HG02884 (cell line): ENCODE results near the gene RGS9.

Experiments
- ATAC-seq: cut with Tn5 transposase; IDR thresholded peaks from one replicate; pipeline ENCODE4 v1.9.1; 2021; ENCODE audit warnings: mild to moderate bottlenecking, moderate library complexity; ENCODE audit not compliant: unreplicated experiment

Gene RGS9

GRCh38 chr17:65246252-65246651 lies 109.1 kb downstream of the RGS9 start:
- ATAC-seq, result no peak

DNA sequence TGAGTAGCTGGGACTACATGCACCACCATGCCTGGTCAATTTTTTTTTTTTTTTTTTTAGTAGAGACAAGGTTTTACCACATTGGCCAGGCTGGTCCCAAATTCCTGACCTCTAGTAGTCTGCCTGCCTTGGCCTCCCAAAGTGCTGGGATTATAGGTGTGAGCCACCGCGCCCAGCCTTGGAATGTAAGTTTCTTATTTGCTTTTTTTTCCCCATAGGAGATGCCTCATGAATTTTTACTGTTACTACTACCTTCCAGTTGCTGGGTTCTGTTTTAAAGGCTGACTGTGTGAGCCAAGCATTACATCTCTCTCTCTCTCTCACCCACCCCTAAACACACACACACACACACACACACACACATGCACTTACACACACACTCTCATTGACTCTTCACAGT lies 112.6 kb downstream of the RGS9 start:
- ATAC-seq, result no peak

DNA sequence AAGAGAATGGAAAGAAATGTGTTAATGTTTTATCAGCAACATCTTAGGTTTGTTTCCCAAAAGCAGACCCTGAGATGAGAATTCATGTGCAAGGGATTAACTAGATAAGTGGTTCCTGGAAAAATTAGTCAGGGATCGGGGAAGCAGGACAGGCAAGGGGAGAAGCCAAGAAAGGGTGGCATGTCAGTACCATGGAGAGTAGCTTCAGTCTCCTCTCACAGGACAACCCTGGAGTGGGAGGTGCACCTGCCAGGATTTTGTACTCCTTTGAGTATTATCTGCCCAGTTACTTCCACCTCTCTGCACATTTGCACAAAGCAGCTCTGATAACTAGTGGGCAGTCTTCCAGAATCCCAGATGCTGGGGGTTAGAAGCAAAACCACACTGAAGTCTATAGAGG lies 117.0 kb downstream of the RGS9 start:
- ATAC-seq, result no peak

DNA sequence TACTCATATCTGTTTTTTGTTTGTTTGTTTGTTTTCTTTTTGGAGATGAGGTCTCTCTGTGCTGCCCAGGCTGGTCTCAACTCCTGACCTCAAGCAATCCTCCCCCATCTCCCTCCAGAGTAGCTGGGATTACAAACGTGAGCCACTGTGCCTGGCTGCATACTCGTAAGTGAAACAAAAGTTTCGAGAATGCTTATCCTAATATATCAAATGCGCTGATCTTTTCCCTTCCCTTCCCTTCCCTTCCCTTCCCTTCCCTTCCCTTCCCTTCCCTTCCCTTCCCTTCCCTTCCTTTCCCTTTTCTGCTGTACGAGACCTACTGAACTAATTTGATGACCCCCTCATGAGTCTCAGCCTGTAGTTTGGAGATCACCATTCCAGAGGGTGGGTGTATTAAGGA lies 122.1 kb downstream of the RGS9 start:
- ATAC-seq, result no peak

- no peak for ATAC-seq
Observed at GRCh38 chr17:65259696-65260485, 122.7 kb downstream of the RGS9 start.

DNA sequence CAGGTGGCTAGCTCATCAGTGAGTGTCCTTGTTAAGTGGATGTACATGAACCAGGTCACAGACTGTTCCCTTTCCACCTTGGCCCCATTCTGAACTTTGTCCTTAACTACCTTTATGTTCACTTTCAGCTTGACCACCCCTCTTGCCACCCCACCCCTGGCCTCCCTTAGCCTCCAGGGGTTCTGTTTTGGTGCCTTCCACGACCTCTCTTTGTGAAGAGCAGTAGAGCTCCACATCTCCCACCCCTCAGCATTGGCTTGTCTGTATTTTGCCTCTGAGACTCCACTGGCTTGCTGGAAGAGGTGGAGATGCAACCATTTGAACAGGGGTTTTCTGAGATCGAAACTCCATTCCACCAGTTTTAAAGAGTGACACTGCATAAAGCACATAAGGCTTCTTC lies 123.5 kb downstream of the RGS9 start:
- no peak for ATAC-seq

DNA sequence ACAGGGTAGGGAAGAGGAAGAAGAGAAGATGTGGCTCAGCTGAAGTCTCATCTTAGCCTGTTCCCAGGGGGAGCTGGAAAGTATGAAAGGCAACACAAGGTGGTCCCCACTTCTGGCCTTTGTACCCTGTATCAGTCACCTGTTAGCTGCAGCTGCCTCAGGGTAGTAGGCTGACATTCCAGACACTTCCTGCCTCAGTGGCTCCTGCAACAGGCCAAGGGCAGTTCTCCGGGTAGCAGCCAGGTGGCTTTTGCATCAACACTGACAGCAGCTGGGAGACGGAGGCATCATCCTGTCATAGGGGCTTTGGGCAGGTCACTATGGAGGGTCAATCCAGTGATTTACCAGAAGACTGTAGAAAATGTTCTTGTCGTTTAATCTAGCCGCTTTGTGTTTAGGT lies 124.0 kb downstream of the RGS9 start:
- ATAC-seq, result no peak

DNA sequence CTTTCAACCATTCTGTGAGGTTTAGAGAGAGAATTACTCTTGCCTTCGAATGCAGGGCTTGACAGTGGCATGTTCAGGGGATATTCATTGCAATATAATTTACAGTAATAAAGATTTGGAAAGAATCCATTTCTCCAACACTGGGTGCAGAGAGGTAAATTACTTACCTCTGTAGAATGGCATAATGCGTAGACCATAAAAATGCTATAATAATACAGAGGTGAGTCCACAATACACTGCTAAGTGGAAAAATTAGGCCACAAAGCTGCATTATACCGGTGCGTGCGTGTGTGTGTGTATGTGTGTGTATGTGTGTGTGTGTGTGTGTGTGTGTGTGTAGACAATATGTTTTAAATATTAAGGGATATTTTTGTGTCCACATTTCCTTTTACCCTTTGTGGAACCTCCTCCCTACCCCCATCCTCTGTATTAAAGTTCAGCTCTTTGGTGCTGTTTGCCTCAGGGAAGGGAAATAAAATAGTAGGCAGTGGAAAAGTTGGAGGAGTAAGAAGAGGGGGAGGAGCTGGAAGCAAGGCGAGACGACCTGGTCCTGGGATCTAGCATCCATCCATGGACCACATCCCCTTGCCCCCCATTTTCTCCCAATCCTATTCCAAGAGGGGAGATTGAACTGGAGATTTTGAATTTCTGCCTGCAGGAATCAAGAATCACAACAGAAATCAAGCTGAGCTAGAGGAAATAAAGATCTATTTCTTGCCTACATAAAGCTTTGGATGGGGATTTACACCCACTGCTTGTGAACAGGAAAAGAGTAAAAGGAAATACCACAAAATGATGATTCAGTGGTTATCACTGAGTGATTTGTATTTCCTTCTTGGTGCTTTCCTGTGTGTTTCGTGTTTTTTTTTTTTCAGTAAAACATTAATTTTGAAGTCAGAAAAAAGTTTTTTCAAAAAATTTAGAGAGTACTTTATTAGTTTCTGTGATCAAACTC lies 124.8 kb downstream of the RGS9 start:
- ATAC-seq, result no peak

- no peak for ATAC-seq
Observed at GRCh38 chr17:65265276-65265675, 128.1 kb downstream of the RGS9 start.

GRCh38 chr17:65268832-65269231 lies 131.7 kb downstream of the RGS9 start:
- no peak for ATAC-seq

DNA sequence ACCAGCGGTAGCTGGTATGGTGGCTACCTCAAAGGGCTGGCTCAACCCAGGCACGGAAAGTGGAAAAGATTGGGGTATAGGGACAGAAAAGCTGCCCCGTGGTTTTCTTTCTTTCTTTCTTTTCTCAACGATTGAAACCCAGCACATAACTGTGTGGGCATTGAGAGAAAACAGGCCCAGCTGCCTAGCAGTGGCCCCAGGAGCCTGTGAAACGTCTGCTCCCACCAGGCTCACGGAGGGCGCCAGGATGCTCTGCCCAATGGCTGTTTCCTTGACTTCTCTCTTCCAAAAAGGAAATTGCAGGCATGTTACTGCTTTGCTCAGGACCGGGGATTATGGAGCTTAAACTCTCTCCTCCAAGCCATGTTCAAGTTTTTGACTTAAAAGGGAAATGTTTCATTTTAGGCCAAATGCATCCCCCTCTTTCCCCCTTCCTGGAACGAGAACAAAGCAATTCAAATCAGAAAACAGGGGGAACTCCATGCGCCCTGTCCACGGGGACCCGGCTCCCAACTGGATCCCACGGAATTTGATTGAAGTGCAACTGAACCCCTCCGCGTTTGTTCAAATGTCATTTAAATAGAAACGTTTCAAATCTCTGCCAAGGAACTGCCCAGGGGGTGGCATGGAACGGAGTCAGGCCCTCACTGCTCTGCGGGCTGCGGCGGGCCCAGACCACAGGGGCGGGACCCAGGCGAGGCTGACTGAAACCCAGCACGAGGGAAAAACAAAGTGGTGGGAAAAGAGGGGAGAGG lies 133.5 kb downstream of the RGS9 start:
- ATAC-seq, result no peak

DNA sequence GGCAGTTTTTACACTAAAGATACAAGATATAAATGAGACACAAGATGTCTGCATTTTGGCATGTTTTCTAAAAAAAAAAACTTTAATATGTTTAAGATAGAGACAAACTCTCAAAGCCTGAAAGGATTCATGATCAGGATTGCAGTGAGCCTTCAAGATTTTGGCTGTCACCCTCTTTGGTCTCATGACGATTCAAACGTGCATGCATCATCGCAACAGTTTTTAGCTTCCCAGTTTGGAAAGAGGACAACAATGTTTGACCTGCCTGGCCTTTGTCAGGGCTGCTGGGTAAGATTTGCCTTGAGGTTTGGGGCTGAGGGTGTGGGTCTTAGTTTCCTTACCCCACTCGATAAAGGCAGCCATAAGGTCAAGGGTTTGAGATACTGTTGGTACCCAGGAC lies 134.1 kb downstream of the RGS9 start:
- ATAC-seq, result no peak
